GM19193 (cell line): Measurements from ENCODE around the gene PHF19.

Source experiments
- POLR2A ChIP-seq: IDR thresholded peaks from 4 replicates; pipeline ENCODE4 v1.6.1; 2011; ENCODE audit not compliant: insufficient read depth, insufficient read length; ENCODE audit errors: extremely low read depth

PHF19 gene

GRCh38 chr9:120902569-120903535, 25.9 kb upstream of the PHF19 start:
- no peak for TF ChIP-seq POLR2A

- peak; percentile 31 for TF ChIP-seq POLR2A
These were observed 25.0 kb upstream of the PHF19 start for GRCh38 chr9:120901755-120902568.

GRCh38 chr9:120900824-120901223, 23.8 kb upstream of the PHF19 start:
- peak; percentile 47 for TF ChIP-seq POLR2A

GRCh38 chr9:120899490-120900068, 22.6 kb upstream of the PHF19 start:
- TF ChIP-seq POLR2A = peak; percentile 71

GRCh38 chr9:120898396-120898795, 21.4 kb upstream of the PHF19 start:
- no peak for TF ChIP-seq POLR2A

GRCh38 chr9:120895951-120896350, 19.0 kb upstream of the PHF19 start:
- no peak for TF ChIP-seq POLR2A

- TF ChIP-seq POLR2A = peak; percentile 13
These were observed 17.5 kb upstream of the PHF19 start for GRCh38 chr9:120894321-120895148.

- no peak for TF ChIP-seq POLR2A
These were observed 16.8 kb upstream of the PHF19 start for GRCh38 chr9:120893611-120894307.

- TF ChIP-seq POLR2A = no peak
These were observed 16.0 kb upstream of the PHF19 start for GRCh38 chr9:120892748-120893610.

- no peak for TF ChIP-seq POLR2A
These were observed 15.1 kb upstream of the PHF19 start for GRCh38 chr9:120891884-120892747.

GRCh38 chr9:120891245-120891883, 14.4 kb upstream of the PHF19 start:
- peak; percentile 4 for TF ChIP-seq POLR2A

GRCh38 chr9:120890320-120891244, 13.6 kb upstream of the PHF19 start:
- TF ChIP-seq POLR2A = no peak
